Measurements from ENCODE around the gene CAPN1. TPM values are rescaled to one million over a fixed set of nuclear protein-coding genes. Genes with fewer than 3 reads are reported as not detected.

CAPN1 gene
- polyA plus RNA-seq, 2 of the 4 experiments (the other 2 are of a cell fraction): 63.7 to 93.1 TPM

DNA sequence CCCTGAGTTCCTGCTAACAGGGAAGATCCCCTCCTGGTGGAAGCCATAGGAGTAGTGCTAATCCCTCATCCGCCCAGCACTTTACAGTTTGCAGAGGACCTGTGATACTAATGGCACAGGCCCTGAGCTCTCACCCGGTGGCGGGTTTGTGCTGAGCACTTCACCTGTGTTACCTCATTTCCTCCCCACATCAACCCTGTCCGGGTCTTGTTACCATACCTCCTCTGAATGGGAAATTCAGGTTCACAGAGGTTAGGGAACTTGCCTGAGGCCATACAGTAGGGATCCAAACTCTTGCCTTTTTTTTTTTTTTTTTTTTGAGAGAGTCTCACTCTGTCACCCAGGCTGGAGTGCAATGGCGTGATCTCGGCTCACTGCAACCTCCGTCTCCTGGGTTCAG lies 25.2 kb downstream of the CAPN1 start:
- FAIRE-seq (no peak), ATAC-seq (peak; percentile 7 to 31; a peak in 2 of 6 replicates), DNase-seq (ENCODE audit: low read depth in 1 of 2, low spot score in 1 of 2) (no peak)
- H3K27ac ChIP-seq: no peak overlapping the region
- ChIA-PET POLR2A (interaction anchor here (0.9 kb wide), 1 partner anchor 25 kb away, joined by 3 read pairs; the partner anchor contains the start of gene CAPN1), CTCF (interaction anchor here (0.7 to 5.3 kb wide), 9 partner anchors 10 to 122 kb away, joined by 3 to 81 read pairs (median 9); partner anchors contain the start of gene CAPN1)
- no peak for TF ChIP-seq ZFP36 (IDR thresholded peaks at IDR 0.05; ENCODE audit: borderline replicate concordance, partially characterized antibody)
- no peak for TF ChIP-seq RAD21 (conservative IDR thresholded peaks at IDR 0.05 in 1 of 2, IDR thresholded peaks at IDR 0.05 in 1 of 2)
- TF ChIP-seq EHMT2 (IDR thresholded peaks at IDR 0.05; ENCODE audit: low read depth): no peak
- no peak for TF ChIP-seq KDM5A (IDR thresholded peaks at IDR 0.05)
- no peak for TF ChIP-seq HDAC2 (IDR thresholded peaks at IDR 0.05)
- no peak for TF ChIP-seq BHLHE40 (IDR thresholded peaks at IDR 0.05; ENCODE audit: low read depth, low read length)
- TF ChIP-seq, protein P1, sequence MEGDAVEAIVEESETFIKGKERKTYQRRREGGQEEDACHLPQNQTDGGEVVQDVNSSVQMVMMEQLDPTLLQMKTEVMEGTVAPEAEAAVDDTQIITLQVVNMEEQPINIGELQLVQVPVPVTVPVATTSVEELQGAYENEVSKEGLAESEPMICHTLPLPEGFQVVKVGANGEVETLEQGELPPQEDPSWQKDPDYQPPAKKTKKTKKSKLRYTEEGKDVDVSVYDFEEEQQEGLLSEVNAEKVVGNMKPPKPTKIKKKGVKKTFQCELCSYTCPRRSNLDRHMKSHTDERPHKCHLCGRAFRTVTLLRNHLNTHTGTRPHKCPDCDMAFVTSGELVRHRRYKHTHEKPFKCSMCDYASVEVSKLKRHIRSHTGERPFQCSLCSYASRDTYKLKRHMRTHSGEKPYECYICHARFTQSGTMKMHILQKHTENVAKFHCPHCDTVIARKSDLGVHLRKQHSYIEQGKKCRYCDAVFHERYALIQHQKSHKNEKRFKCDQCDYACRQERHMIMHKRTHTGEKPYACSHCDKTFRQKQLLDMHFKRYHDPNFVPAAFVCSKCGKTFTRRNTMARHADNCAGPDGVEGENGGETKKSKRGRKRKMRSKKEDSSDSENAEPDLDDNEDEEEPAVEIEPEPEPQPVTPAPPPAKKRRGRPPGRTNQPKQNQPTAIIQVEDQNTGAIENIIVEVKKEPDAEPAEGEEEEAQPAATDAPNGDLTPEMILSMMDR (IDR thresholded peaks at IDR 0.05): no peak
- TF ChIP-seq MAZ (IDR thresholded peaks at IDR 0.05; ENCODE audit: borderline replicate concordance, low read depth, low read length): no peak
- no peak for TF ChIP-seq FOSL2 (IDR thresholded peaks at IDR 0.05)
- no peak for TF ChIP-seq FOSL2 (CRISPR knock-in tag; IDR thresholded peaks at IDR 0.05)
- TF ChIP-seq ESRRA (IDR thresholded peaks at IDR 0.05; ENCODE audit: borderline replicate concordance, low read length): no peak
- TF ChIP-seq, protein P2, sequence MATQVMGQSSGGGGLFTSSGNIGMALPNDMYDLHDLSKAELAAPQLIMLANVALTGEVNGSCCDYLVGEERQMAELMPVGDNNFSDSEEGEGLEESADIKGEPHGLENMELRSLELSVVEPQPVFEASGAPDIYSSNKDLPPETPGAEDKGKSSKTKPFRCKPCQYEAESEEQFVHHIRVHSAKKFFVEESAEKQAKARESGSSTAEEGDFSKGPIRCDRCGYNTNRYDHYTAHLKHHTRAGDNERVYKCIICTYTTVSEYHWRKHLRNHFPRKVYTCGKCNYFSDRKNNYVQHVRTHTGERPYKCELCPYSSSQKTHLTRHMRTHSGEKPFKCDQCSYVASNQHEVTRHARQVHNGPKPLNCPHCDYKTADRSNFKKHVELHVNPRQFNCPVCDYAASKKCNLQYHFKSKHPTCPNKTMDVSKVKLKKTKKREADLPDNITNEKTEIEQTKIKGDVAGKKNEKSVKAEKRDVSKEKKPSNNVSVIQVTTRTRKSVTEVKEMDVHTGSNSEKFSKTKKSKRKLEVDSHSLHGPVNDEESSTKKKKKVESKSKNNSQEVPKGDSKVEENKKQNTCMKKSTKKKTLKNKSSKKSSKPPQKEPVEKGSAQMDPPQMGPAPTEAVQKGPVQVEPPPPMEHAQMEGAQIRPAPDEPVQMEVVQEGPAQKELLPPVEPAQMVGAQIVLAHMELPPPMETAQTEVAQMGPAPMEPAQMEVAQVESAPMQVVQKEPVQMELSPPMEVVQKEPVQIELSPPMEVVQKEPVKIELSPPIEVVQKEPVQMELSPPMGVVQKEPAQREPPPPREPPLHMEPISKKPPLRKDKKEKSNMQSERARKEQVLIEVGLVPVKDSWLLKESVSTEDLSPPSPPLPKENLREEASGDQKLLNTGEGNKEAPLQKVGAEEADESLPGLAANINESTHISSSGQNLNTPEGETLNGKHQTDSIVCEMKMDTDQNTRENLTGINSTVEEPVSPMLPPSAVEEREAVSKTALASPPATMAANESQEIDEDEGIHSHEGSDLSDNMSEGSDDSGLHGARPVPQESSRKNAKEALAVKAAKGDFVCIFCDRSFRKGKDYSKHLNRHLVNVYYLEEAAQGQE (IDR thresholded peaks at IDR 0.05): no peak
- TF ChIP-seq MYC (IDR thresholded peaks at IDR 0.05; ENCODE audit: borderline replicate concordance, low read length): no peak
- no peak for TF ChIP-seq PHF8 (IDR thresholded peaks at IDR 0.05; ENCODE audit: borderline replicate concordance, low read depth)
- TF ChIP-seq, protein P3, sequence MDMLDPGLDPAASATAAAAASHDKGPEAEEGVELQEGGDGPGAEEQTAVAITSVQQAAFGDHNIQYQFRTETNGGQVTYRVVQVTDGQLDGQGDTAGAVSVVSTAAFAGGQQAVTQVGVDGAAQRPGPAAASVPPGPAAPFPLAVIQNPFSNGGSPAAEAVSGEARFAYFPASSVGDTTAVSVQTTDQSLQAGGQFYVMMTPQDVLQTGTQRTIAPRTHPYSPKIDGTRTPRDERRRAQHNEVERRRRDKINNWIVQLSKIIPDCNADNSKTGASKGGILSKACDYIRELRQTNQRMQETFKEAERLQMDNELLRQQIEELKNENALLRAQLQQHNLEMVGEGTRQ (IDR thresholded peaks at IDR 0.05): no peak
- no peak for TF ChIP-seq CHD2 (IDR thresholded peaks at IDR 0.05; ENCODE audit: low read length, partially characterized antibody)
- no peak for TF ChIP-seq RFX5 (IDR thresholded peaks at IDR 0.05)
- TF ChIP-seq, protein P4, sequence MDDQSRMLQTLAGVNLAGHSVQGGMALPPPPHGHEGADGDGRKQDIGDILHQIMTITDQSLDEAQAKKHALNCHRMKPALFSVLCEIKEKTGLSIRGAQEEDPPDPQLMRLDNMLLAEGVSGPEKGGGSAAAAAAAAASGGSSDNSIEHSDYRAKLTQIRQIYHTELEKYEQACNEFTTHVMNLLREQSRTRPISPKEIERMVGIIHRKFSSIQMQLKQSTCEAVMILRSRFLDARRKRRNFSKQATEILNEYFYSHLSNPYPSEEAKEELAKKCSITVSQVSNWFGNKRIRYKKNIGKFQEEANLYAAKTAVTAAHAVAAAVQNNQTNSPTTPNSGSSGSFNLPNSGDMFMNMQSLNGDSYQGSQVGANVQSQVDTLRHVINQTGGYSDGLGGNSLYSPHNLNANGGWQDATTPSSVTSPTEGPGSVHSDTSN (IDR thresholded peaks at IDR 0.05): no peak
- no peak for TF ChIP-seq HEYL (CRISPR knock-in tag; IDR thresholded peaks at IDR 0.05)
- no peak for TF ChIP-seq JUNB (IDR thresholded peaks at IDR 0.05)
- WGBS (ENCODE audit: missing lambda C conversion rate): 91% methylated on average over 7 of the region's 7 CpGs
- no peak overlapping the region for H3K4me2 ChIP-seq
- no peaks in the 10 kb centered on the region for H3K9me3 ChIP-seq
- no peaks in the 10 kb centered on the region for H3K4me1 ChIP-seq
- no peak overlapping the region for H3K4me3 ChIP-seq

All from A549 (cell line).